ENCODE results near the gene SNRNP48.

Gene SNRNP48

GRCh38 chr6:7561153-7561964 is 28.6 kb upstream of the SNRNP48 start:
- no peak for TF ChIP-seq CTCF (IDR thresholded peaks at IDR 0.05; ENCODE audit: low read depth, low read length)
- DNase-seq, result peak; percentile 19
- Histone ChIP-seq H3K4me1 (no peaks in the 10 kb centered on the region), H3K36me3 (no peaks in the 10 kb centered on the region), H3K27me3 (peaks cover 96% of the 10 kb centered on the region), H3K9me3 (no peaks in the 10 kb centered on the region), H3K4me3 (ENCODE audit: low read depth, low read length) (peak overlapping the region; percentile 37)

GRCh38 chr6:7562769-7563168 is 27.2 kb upstream of the SNRNP48 start:
- Histone ChIP-seq H3K4me1 (no peaks in the 10 kb centered on the region), H3K27me3 (peaks cover 98% of the 10 kb centered on the region), H3K36me3 (no peaks in the 10 kb centered on the region), H3K9me3 (no peaks in the 10 kb centered on the region), H3K4me3 (ENCODE audit: low read depth, low read length) (no peak overlapping the region)
- no peak for DNase-seq
- no peak for TF ChIP-seq CTCF (IDR thresholded peaks at IDR 0.05; ENCODE audit: low read depth, low read length)

- Histone ChIP-seq H3K36me3 (no peaks in the 10 kb centered on the region), H3K4me1 (no peaks in the 10 kb centered on the region), H3K9me3 (no peaks in the 10 kb centered on the region), H3K4me3 (ENCODE audit: low read depth, low read length) (no peak overlapping the region), H3K27me3 (peaks cover 98% of the 10 kb centered on the region)
- TF ChIP-seq CTCF (IDR thresholded peaks at IDR 0.05; ENCODE audit: low read depth, low read length), result no peak
- no peak for DNase-seq
Observed at GRCh38 chr6:7566107-7566506, 23.9 kb upstream of the SNRNP48 start.

GRCh38 chr6:7566617-7567173 is 23.3 kb upstream of the SNRNP48 start:
- H3K4me3 ChIP-seq (ENCODE audit: low read depth, low read length), result no peak overlapping the region
- DNase-seq, result no peak
- H3K27me3 ChIP-seq, result peaks cover 98% of the 10 kb centered on the region
- 0 out of 2 replicates have a peak, but pooled peaks have one; percentile 13 for TF ChIP-seq CTCF (IDR thresholded peaks at IDR 0.05; ENCODE audit: low read depth, low read length)
- no peaks in the 10 kb centered on the region for H3K4me1 ChIP-seq
- H3K9me3 ChIP-seq, result no peaks in the 10 kb centered on the region
- no peaks in the 10 kb centered on the region for H3K36me3 ChIP-seq

- no peaks in the 10 kb centered on the region for H3K36me3 ChIP-seq
- H3K4me3 ChIP-seq (ENCODE audit: low read depth, low read length), result no peak overlapping the region
- no peaks in the 10 kb centered on the region for H3K4me1 ChIP-seq
- peaks cover 100% of the 10 kb centered on the region for H3K27me3 ChIP-seq
- TF ChIP-seq CTCF (IDR thresholded peaks at IDR 0.05; ENCODE audit: low read depth, low read length), result no peak
- no peak for DNase-seq
- H3K9me3 ChIP-seq, result no peaks in the 10 kb centered on the region
Observed at GRCh38 chr6:7568021-7568420, 22.0 kb upstream of the SNRNP48 start.

GRCh38 chr6:7569082-7569481 is 20.9 kb upstream of the SNRNP48 start:
- H3K27me3 ChIP-seq, result peaks cover 100% of the 10 kb centered on the region
- no peak for TF ChIP-seq CTCF (IDR thresholded peaks at IDR 0.05; ENCODE audit: low read depth, low read length)
- no peak for DNase-seq
- no peak overlapping the region for H3K4me3 ChIP-seq (ENCODE audit: low read depth, low read length)
- no peaks in the 10 kb centered on the region for H3K9me3 ChIP-seq
- H3K4me1 ChIP-seq, result no peaks in the 10 kb centered on the region
- H3K36me3 ChIP-seq, result no peaks in the 10 kb centered on the region

Data from BE2C (cell line).